HepG2 (cell line): ENCODE results near the gene NTM. TPM values are rescaled to one million over a fixed set of nuclear protein-coding genes. Genes with fewer than 3 reads are reported as not detected.

ENCODE experiments used
- ATAC-seq: fragments of 200-7000 bp; cut with Tn5 transposase; 3 replicates; pipeline ENCODE4 v1.9.1; 2020; ENCODE audit warnings: mild to moderate bottlenecking, moderate library complexity
- BruUV-seq: library from RNA; stranded (reverse); fragments of 400-500 nt; replicated peaks from 2 replicates; lab custom pipeline; 2021; lab: Mats Ljungman, UMichigan
- CTCF ChIA-PET: fragments of 300-600 bp; formaldehyde crosslinking; extraction: SDS; loops from one replicate; lab custom pipeline; 2021; ENCODE audit warnings: low total read pairs, inconsistent platforms, low intra/inter-chr PET ratio; lab: Yijun Ruan, JAX
- POLR2A ChIA-PET: fragments of 350-600 bp; sonication (Branson Sonifier 250); formaldehyde crosslinking; loops from one replicate; lab custom pipeline; 2020; ENCODE audit warnings: antibody characterized with exemption, inconsistent platforms; lab: Yijun Ruan, JAX
- DNase-seq: peaks from one replicate; pipeline ENCODE4 v3.0.0-alpha.2; 2015; ENCODE audit warnings: low spot score
- FAIRE-seq: peaks from 3 replicates; lab custom pipeline; 2011; peaks lifted over from hg19 to GRCh38; lab: Jason Lieb, UNC
- H2AFZ ChIP-seq: one replicate; pipeline ENCODE4 v1.6.1; 2011; ENCODE audit warnings: low read length, inconsistent platforms
- H3K27ac ChIP-seq: fragments of 300-600 bp; 3 replicates; pipeline ENCODE4 v1.8.0; 2011; ENCODE audit warnings: mixed run types, mild to moderate bottlenecking, mixed read lengths, low read length, inconsistent platforms; ENCODE audit not compliant: insufficient read depth; ENCODE audit errors: extremely low read length
- H3K27me3 ChIP-seq, 2 experiments: fragments of 200-600 bp in 1 of 2; 2 replicates in 1 of 2; 3 replicates in 1 of 2; pipeline versions ENCODE4 v1.6.0 to v1.8.0; 2011; ENCODE audit warnings: low read length in 2 of 2, mild to moderate bottlenecking in 2 of 2, moderate library complexity in 2 of 2, inconsistent platforms in 1 of 2; ENCODE audit not compliant: insufficient read depth in 2 of 2, control insufficient read depth in 1 of 2
- H3K36me3 ChIP-seq, 2 experiments: fragments of 200-600 bp in 1 of 2; replicated peaks in 1 of 2; 2 replicates in 1 of 2; 3 replicates in 1 of 2; pipeline versions ENCODE4 v1.5.1 to v1.8.0; 2011; ENCODE audit warnings: low read length in 2 of 2, inconsistent platforms in 1 of 2; ENCODE audit not compliant: insufficient read depth in 2 of 2, control insufficient read depth in 1 of 2
- H3K4me1 ChIP-seq: 2 replicates; pipeline ENCODE4 v1.5.1; 2012; ENCODE audit warnings: low read length, inconsistent platforms; ENCODE audit not compliant: insufficient read depth
- H3K4me2 ChIP-seq: 2 replicates; pipeline ENCODE4 v1.6.0; 2011; ENCODE audit warnings: low read depth, low read length, inconsistent platforms
- H3K4me3 ChIP-seq, 3 experiments: fragments of 200-600 bp in 1 of 3; sonication (generic), shearing (Covaris generic) in 1 of 3; replicated peaks in 1 of 3; 2 replicates each; pipeline ENCODE4 v1.5.1; 2011 to 2016; ENCODE audit warnings: low read length in 3 of 3, inconsistent platforms in 2 of 3, low read depth in 2 of 3, mild to moderate bottlenecking in 2 of 3, control low read depth in 1 of 3, mixed read lengths in 1 of 3; ENCODE audit not compliant: insufficient read depth in 1 of 3
- H3K79me2 ChIP-seq: one replicate; pipeline ENCODE4 v1.6.1; 2011; ENCODE audit warnings: low read length, inconsistent platforms; ENCODE audit not compliant: insufficient read depth
- H3K9ac ChIP-seq: 2 replicates; pipeline ENCODE4 v1.6.0; 2011; ENCODE audit warnings: mild to moderate bottlenecking, low read depth, low read length, inconsistent platforms; ENCODE audit not compliant: insufficient read depth
- H3K9me3 ChIP-seq: 2 replicates; pipeline ENCODE4 v1.5.1; 2012; ENCODE audit warnings: mild to moderate bottlenecking, low read length
- H4K20me1 ChIP-seq: 2 replicates; pipeline ENCODE4 v1.6.0; 2011; ENCODE audit warnings: inconsistent platforms, mild to moderate bottlenecking, low read length, moderate library complexity; ENCODE audit not compliant: insufficient read depth
- ATF2 ChIP-seq: sonication (generic); formaldehyde crosslinking; IDR thresholded peaks from 2 replicates; pipeline ENCODE4 v1.4.0; 2020; ENCODE audit warnings: missing genetic modification reagents
- CSRNP1 ChIP-seq: sonication (generic); formaldehyde crosslinking; IDR thresholded peaks from 2 replicates; pipeline ENCODE4 v1.8.1; 2023; ENCODE audit warnings: mild to moderate bottlenecking, missing genetic modification reagents
- ETV6 ChIP-seq: sonication (generic); formaldehyde crosslinking; conservative IDR thresholded peaks from 2 replicates; pipeline ENCODE4 v1.4.0; 2020; ENCODE audit warnings: missing genetic modification reagents
- IRX3 ChIP-seq: sonication (generic); formaldehyde crosslinking; IDR thresholded peaks from 2 replicates; pipeline ENCODE4 v1.8.1; 2023; ENCODE audit warnings: mild to moderate bottlenecking, low read depth, missing genetic modification reagents, borderline replicate concordance
- ISL2 ChIP-seq: sonication (generic); formaldehyde crosslinking; IDR thresholded peaks from 2 replicates; pipeline ENCODE4 v1.5.0; 2020; ENCODE audit warnings: missing genetic modification reagents
- NAIF1 ChIP-seq: sonication (generic); formaldehyde crosslinking; IDR thresholded peaks from 2 replicates; pipeline ENCODE4 v1.5.0; 2020; ENCODE audit warnings: mild to moderate bottlenecking, missing genetic modification reagents, borderline replicate concordance
- NR2C2 ChIP-seq: sonication (generic); formaldehyde crosslinking; IDR thresholded peaks from 2 replicates; pipeline ENCODE4 v1.4.0; 2020; ENCODE audit warnings: missing genetic modification reagents, mild to moderate bottlenecking, moderate library complexity, borderline replicate concordance
- SMARCC2 ChIP-seq: fragments of 450-650 bp; IDR thresholded peaks from 2 replicates; pipeline ENCODE4 v1.6.1; 2017; ENCODE audit warnings: antibody characterized with exemption, mild to moderate bottlenecking
- SRF ChIP-seq: IDR thresholded peaks from 2 replicates; pipeline ENCODE4 v1.6.1; 2011; ENCODE audit warnings: mild to moderate bottlenecking, low read depth, low read length, moderate library complexity
- ZFP37 ChIP-seq: sonication (generic); formaldehyde crosslinking; IDR thresholded peaks from 2 replicates; pipeline ENCODE4 v1.4.0; 2020; ENCODE audit warnings: missing genetic modification reagents, borderline replicate concordance
- ZFP41 ChIP-seq: sonication (generic); formaldehyde crosslinking; IDR thresholded peaks from 2 replicates; pipeline ENCODE4 v1.4.0; 2020; ENCODE audit warnings: mild to moderate bottlenecking, missing genetic modification reagents, borderline replicate concordance
- ZNF18 ChIP-seq: sonication (generic); formaldehyde crosslinking; IDR thresholded peaks from 2 replicates; pipeline ENCODE4 v1.8.0; 2022; ENCODE audit warnings: mild to moderate bottlenecking, missing genetic modification reagents; ENCODE audit not compliant: insufficient replicate concordance
- ZNF207 ChIP-seq: fragments of 450-650 bp; IDR thresholded peaks from 2 replicates; pipeline ENCODE4 v1.6.1; 2016; ENCODE audit warnings: antibody characterized with exemption, borderline replicate concordance
- ZNF484 ChIP-seq: sonication (generic); formaldehyde crosslinking; IDR thresholded peaks from 2 replicates; pipeline ENCODE4 v1.5.1; 2020; ENCODE audit warnings: mild to moderate bottlenecking, low read depth, missing genetic modification reagents, borderline replicate concordance
- ZNF670 ChIP-seq: sonication (generic); formaldehyde crosslinking; IDR thresholded peaks from 2 replicates; pipeline ENCODE4 v1.8.0; 2022; ENCODE audit warnings: mild to moderate bottlenecking, missing genetic modification reagents, borderline replicate concordance
- ZNF777 ChIP-seq: sonication (generic); formaldehyde crosslinking; IDR thresholded peaks from 2 replicates; pipeline ENCODE4 v1.4.0; 2020; ENCODE audit warnings: missing genetic modification reagents
- ZNF83 ChIP-seq: sonication (generic); formaldehyde crosslinking; IDR thresholded peaks from 2 replicates; pipeline ENCODE4 v1.4.0; 2020; ENCODE audit warnings: missing genetic modification reagents, mild to moderate bottlenecking, borderline replicate concordance
- WGBS: methylation state at CpG from one replicate; pipeline ENCODE4 v1.1.6; 2017; ENCODE audit warnings: low lambda C conversion rate; 5-methylcytosine and 5-hydroxymethylcytosine counted together
- in situ Hi-C: cut with HindIII; loops from 2 replicates; pipeline ENCODE4 v1.10.0; 2017; ENCODE audit warnings: low pct_unique_long_range_greater_than_20kb; ENCODE audit not compliant: extremely low pct_ligation_motif_present
- intact Hi-C: fragments of 100-400 bp; cut with micrococcal nuclease; formaldehyde crosslinking; loops from one replicate; pipeline ENCODE4 v1.10.0; 2022; ENCODE audit not compliant: unreplicated experiment
- polyA plus RNA-seq, 8 experiments: library from polyadenylated mRNA; depleted of rRNA in 3 of 8; stranded (reverse) in 7 of 8; unstranded in 1 of 8; fragments of >200 nt; fragmentation: Illumina TruSeq in 4 of 8; extraction: Trizol in 4 of 8; gene quantifications; 2 replicates each; pipeline versions ENCODE4 v1.2.1 to v1.2.3, GENCODE V29; 2011 to 2016; ENCODE audit warnings: low read depth in 4 of 8, missing spikeins in 1 of 8, mixed read lengths in 1 of 8; ENCODE audit not compliant: insufficient read depth in 1 of 8
- total RNA-seq, 5 experiments: library from RNA; depleted of rRNA; stranded (reverse); fragments of >200 nt; fragmentation: Illumina TruSeq; extraction: Trizol; gene quantifications; 2 replicates each; pipeline ENCODE4 v1.2.3, GENCODE V29; 2016; ENCODE audit warnings: low read depth in 1 of 5

Gene NTM
- total and polyA plus RNA-seq, 2 of the 13 experiments (the other 11 are each of a cell fraction or from before 2014, with no cell fraction given), result not detected

- no peak for TF ChIP-seq ATF2 (CRISPR knock-in tag)
- no peak for TF ChIP-seq SMARCC2
- TF ChIP-seq ZNF207, result no peak
- no peak for TF ChIP-seq ZNF83 (CRISPR knock-in tag)
- TF ChIP-seq ZNF18 (CRISPR knock-in tag), result no peak
- no peak for TF ChIP-seq ISL2
- TF ChIP-seq IRX3 (CRISPR knock-in tag), result no peak
- TF ChIP-seq ETV6, result no peak
Measured at GRCh38 chr11:131951121-131951520, 580.7 kb downstream of the NTM start (continued).

GRCh38 chr11:131954146-131954545 lies 583.7 kb downstream of the NTM start:
- POLR2A ChIA-PET, result no interaction called here
- Histone ChIP-seq H3K79me2 (no peaks in the 10 kb centered on the region), H3K9ac (no peak overlapping the region), H3K36me3 (no peaks in the 10 kb centered on the region), H3K4me2 (no peak overlapping the region), H3K4me1 (no peaks in the 10 kb centered on the region), H3K27ac (no peak overlapping the region), H3K4me3 (no peak overlapping the region), H3K27me3 (no peaks in the 10 kb centered on the region), H3K9me3 (no peaks in the 10 kb centered on the region), H4K20me1 (no peaks in the 10 kb centered on the region), H2AFZ (no peak overlapping the region)
- ATAC-seq, result no peak
- no peak for FAIRE-seq
- BruUV-seq, result no TSS peak
- DNase-seq, result no peak
- WGBS, result 29% methylated on average over 6 of the region's 10 CpGs
- intact Hi-C loops (no loop called here), in situ Hi-C loops (no loop called here)
- CTCF ChIA-PET, result no interaction called here
- TF ChIP-seq SRF (no peak), ZNF777 (CRISPR knock-in tag) (no peak), ZNF484 (CRISPR knock-in tag) (no peak), CSRNP1 (CRISPR knock-in tag) (no peak), ZFP37 (no peak), ZFP41 (CRISPR knock-in tag) (no peak), NR2C2 (CRISPR knock-in tag) (no peak), ZNF670 (CRISPR knock-in tag) (no peak), NAIF1 (CRISPR knock-in tag) (no peak)
